ENCODE results near the gene DACT2.

- no peak for TF ChIP-seq TAF1 (IDR thresholded peaks at IDR 0.05; ENCODE audit: borderline replicate concordance, low read depth, low read length)
- TF ChIP-seq POLR2A (IDR thresholded peaks at IDR 0.05; ENCODE audit: low read depth, low read length) = no peak
- no peak for TF ChIP-seq POLR2AphosphoS5 (IDR thresholded peaks at IDR 0.05; ENCODE audit: low read depth, low read length)
These were observed 17.0 kb downstream of the DACT2 start for GRCh38 chr6:168302534-168302933.
